Iris pigment epithelial cell (primary cell): ENCODE measurements around the gene ATXN7.

Experiments
- DNase-seq: peaks from one replicate; pipeline ENCODE4 v3.0.0-alpha.2; 2011; ENCODE audit warnings: low read depth

ATXN7 gene

DNA sequence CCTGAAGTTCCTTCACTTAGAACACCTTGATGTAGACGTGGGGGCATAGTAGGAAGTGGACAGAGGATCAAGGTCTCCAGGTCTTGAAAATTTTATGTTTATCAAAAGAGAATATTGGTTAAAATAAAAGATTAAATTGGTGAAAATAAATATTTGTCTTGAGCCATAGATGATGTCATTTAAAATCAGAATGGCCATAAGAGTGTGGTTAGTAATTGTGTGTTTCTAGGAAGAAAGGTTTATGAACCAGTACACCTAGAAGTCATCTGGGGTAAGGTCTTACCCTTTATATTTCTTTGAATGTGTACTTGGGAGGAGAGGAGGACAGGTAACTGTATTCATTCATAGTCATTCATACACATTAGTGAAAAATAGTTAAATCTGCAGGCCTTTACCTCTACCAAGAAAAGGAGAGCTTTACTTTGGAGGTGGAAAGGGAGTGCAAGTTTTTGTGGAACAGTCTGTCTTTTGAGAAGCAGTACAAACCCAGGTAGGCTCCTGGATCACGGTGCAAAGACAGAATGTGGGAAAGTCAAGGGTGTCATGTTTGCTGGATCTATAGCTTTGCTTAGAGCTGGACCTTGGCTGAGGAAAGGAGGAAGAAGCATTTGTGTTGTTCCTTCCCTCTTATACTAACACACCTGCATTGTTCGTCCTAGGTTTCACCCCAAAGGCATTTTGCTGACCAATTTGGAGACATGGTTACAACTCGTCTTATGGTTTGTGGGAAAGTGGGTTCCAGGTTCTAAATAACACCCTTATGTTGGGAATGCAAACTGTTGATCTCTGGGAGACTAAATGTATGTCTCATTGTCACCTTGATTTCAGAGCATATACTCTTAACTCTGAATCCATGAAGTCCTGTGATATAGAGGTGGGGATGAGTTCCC, 42.3 kb downstream of the ATXN7 start:
- DNase-seq, result no peak

DNA sequence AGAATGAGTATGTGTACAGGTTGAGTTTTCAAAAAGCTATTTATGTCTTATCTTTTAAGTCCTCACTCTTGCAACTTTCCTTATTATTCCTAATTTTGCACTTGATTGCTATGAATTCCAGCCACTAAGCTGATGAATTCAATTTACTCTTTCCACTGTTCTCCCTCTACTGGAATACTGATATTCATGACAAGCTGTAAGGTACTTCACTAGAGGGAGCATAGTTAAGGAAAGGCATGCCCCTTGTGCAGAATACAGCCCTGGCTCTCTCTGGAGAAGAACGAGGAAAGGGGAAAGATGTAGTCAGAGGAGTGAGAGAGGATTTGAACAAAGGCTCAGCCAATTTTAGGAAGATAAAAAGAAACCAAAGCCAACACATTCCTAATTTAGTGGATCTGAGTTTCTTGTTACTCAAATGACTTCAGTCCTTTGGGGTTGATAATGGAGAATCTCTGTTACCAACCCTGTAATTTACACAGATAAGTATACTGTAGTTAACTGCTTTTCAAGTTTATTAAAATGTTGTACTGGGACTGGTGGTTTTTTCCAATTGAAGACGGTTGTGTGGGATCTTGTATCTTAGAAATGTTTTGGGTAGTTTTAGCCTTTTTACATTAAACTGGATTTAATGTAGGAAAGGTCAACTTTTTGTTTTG, 44.5 kb downstream of the ATXN7 start:
- DNase-seq, result no peak

DNA sequence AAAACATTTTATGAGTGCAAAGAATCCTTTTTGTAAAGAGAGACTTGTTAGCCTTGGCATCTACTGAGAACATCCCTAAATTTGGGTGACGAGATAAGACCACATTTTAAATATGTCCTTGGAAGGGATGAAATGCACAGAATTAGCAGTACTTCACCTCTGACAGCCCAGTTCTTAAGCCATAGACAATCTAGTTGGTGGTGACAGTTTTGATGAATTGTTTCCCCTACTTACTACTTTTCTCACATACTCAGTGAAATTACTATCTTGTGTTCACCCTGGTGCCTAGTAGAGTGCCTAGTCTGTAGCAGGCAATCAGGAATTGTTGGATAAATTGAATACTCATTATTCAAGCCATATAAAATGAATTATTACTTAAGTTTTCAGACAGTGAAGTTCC, 45.1 kb downstream of the ATXN7 start:
- no peak for DNase-seq

DNA sequence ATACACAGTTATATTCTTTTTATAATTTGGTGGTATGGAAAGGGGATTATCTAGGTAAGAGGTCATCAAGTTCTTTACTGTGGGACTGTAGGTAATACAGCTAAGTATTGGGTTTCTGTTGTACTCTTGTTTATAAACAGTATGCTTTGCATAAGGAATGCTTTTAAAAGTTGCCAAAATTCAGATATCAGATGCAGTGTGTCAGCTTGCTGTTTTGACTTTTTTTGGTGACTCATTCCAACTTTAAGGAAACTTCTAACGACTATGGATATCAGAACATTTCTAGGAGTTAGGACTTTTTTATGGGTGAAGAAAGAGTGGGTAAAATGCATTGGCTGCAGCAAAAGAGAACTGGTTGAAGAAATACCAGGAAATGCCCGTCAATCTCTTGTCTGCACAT, 45.8 kb downstream of the ATXN7 start:
- DNase-seq, result no peak

DNA sequence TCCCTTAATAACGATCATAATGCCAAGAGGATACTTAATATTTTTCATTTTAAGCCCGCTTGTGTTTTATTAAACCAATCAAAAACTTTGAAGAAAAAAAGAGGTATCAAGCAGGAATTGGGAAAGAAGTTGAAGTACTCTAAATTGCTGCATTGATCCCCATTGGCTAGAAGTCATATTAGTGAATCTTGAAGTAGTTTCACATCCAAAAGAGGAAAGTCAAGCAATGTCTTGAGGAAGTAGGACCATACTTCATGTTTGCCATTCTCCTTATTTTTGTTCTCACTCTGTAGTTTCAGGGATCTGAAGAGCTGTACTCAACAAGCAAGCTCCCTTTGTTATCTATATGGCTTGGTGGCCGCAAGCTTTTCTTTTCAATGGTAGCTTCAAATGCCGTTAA, 46.3 kb downstream of the ATXN7 start:
- no peak for DNase-seq

DNA sequence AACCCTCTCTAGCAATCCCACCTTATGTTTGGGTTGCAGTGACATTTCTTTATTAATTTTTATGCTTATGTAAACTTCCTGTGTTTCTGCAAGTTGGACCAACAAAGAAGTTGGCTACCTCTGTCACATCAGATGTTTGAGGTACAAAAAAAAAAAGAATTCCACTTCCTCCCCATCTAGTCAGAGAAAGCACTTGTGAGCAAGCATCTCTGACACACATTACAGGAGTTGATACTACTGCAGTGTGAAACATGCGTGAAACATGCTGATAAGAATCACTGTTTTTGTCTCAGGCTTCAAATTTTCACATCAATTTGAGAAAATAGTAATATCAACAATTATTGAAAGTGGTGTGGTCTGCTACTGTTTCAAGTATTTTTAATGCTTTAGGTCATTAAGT, 47.2 kb downstream of the ATXN7 start:
- peak; percentile 15 for DNase-seq

DNA sequence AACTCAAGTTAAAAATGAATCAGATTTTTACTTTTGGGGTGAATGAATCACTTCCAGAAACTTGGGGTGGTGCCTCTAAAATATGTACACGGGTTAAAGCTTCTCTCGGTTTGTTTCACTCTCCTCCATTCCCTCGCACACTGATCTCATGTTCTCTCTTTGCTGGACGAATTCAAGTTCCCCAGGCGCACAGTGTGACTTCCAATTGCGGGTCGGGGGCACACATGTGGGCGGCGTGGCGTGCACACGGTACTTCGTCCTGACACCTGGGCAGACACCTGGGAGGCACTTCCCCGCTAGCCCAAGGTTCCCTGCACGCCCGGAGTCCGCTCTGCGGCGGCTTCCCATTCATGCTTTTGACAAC, 47.8 kb downstream of the ATXN7 start:
- peak; percentile 31 for DNase-seq

DNA sequence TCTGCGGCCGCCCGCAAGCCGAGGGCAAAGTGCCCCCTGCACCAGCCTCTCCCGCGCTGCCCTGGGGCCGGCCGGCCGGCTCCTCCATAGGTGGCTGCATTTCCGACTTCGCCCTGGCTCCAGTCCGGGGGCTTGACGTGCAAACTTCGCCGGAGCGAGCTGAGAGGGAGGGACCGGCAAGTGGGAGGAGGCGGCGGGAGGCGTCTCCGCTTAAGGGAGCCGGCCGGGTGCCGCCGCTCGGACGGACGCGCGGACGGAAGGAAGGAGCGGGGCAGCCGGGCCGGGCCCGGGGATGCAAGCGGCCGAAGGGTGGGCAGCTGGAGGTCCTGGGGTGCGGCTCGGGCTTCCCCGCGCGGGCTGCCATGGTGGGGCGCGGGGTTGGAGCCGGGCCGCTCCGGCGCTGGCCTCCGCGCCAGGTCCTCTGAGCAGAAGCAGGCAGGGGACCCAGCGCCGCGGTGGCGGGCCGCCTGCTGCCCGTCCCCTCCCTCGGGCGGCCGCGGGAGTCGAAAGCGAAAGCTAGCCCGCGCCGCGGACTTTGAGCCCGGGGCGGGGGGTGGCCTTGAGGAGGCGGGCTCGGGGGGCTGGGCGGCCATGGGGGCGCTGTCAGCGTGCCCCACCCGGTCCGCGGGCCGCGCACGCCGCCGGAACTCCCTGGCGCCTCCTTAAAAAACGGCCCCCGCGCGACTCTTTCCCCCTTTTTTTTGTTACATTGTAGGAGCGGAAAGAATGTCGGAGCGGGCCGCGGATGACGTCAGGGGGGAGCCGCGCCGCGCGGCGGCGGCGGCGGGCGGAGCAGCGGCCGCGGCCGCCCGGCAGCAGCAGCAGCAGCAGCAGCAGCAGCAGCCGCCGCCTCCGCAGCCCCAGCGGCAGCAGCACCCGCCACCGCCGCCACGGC, 48.5 kb downstream of the ATXN7 start, which contains the start of gene SCAANT1:
Gene SCAANT1, minus strand, starts transcription at position 511 of the 895 bp plus-strand sequence.
- DNase-seq, result peak; percentile 94

DNA sequence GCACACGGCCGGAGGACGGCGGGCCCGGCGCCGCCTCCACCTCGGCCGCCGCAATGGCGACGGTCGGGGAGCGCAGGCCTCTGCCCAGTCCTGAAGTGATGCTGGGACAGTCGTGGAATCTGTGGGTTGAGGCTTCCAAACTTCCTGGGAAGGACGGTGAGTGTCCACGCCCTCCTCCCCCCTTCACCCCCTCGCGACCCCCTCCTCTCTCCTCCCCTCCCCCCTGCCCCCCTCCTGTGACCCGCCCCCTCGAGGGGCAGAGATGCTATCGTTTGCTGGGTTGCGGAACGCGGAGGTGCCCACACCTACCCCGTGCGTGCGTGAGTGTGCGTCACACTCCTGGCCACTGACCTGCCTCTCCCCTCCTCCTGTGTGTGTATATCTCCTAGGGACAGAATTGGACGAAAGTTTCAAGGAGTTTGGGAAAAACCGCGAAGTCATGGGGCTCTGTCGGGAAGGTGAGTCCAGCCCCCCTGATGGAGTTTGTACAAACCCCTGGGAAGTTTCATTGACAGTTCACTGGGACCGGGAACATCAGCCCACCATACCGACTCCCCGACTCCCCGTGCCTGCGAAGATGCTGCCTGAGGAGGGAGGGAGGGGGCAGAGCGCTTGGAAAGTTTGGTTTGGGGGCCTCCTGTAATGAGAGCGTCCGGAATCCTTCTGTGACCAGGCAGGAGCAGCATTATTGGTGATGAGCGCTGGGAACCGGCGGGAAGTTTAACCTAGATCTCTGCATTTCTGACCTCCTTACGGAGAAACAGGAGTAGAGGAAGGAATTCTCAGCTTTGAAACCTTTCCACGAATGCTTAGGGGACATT, 49.3 kb downstream of the ATXN7 start:
- DNase-seq, result peak; percentile 54

DNA sequence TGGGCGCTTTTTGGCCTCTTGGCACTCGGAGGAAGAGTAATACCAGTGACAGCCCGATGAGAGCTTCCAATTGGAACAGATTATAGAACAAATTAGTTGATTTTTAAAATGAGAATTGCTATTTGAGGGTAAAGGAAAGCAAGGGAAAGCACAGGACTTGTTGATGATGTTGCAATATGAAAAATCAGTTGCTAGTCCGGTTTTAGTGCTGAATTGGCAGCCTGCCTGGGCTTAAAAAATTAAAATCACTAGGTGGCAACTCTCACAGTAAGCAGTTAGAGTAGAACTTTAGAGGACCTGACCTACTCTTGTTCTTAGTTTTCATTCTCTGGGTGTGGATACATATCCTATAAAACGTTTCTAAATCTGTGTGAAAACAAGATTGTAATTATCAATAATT, 50.6 kb downstream of the ATXN7 start:
- DNase-seq, result peak; percentile 36

DNA sequence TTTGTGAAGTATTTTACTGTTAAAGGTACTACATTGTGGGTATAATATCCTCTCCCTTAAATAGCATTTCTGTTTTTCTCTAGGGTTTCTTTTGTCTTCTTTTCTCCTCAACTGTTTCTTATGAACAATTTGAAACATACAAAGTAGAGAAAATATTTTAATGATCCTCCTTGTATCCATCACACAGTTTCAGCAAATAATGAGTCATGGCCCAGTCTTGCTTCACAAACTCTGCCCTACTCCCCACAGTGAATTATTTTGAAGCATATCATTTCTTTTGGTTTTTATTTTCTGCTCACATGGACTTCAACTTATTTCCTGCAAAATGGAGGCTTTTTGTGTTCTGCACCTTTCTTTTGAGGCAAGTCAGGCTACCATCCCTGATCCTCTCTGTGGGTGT, 54.7 kb downstream of the ATXN7 start:
- DNase-seq, result peak; percentile 65

DNA sequence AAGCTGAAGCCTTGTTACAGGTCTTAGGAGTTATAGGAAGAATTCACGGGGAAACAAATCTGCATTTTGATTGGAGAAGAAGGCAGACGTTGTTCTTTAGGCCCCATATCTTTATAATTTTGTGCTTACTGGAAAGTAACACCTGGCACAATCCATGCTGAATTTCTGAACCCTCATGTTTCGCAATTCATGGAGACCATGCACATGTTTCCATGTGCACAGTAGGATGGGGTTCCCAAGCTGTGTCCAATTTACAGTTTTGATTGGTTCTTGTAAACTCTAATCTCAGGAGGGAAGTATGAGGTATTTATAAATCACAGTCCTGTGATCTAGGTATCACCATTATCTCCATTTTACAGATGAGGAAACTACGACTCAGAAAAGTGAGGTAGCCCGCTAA, 56.3 kb downstream of the ATXN7 start:
- DNase-seq, result no peak

DNA sequence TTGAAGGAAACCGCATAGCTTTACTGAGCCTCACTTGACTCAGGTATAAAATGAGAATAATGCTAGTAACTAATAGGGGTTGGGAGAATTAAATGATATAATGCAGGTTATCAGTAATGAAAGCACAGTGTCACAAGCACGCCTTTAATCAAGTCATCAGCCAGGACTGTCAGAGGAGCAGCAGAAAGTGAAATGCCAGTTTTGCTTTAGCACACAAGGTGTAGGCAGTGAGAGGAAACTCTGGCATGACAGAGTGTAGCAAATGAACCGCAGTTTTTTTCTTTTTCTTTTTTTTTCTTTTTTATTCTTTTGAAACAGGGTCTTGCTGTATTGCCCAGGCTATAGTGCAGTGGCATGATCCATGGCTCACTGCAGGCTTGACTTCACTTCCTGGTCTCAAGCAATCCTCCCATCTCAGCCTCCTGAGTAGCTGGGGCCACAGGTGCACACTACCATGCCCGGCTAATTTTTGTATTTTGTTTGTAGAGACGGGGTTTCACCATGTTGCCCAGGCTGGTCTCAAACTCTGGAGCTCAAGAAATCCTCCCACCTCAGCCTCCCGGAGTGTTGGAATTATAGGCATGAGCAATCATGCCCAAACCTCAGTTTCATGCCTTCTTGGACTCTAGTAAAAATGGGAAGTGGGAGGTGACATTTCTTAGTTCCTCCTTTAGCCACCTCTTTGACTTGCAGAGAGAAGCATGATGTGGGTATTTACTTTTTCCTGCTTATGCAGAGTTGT, 58.2 kb downstream of the ATXN7 start:
- DNase-seq, result no peak

DNA sequence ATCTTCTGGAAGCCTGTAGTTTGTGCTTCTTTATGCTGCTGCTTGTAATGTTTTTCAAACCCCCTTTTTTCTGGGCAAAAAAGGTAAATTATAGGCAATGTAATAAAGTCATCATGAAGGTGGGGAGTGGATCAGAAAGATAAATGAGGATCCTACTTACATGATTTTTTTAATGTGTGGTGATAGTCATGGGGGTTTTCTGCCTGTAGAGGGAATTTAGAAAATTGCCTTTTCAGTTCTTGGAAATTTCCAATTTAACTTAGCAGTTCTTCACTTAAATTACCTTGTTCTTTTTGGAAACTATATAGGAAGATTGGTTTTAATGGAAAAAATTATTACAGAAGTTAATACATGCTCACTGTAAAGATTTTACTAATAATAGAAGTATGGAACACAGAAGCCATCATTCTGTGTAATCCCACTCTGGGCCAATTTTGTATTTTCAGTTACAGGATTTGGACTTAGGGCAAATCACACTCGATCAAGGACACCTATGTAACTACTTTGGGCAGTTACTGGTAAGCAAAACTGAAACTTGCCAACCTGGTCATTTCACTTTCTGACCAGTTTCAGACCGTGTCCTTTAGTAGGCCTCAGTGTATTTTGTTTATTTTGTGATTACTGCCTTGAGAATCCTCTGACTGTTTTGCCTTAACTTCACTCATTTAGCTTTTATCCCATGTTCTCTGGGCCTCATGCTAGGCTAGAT, 59.0 kb downstream of the ATXN7 start:
- no peak for DNase-seq

DNA sequence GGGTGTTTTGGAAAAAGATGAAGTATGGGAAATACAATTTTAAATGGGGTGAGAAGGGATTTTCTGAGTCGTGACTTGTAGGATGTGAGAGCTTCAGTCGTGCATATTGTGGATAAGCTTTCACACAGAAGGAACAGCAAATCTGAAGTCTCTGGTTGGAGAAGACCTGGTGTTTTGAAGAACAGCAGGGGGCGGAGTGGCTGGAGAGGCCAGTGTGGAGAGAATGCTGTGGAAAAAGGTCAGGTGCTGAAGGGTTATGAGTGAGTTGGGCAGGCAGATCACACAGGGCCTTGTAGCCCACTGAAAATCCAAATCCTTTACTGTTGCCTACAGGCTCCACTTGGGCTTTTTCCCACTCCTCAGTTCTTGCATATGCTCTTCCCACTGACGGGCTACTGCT, 62.6 kb downstream of the ATXN7 start:
- DNase-seq, result no peak

DNA sequence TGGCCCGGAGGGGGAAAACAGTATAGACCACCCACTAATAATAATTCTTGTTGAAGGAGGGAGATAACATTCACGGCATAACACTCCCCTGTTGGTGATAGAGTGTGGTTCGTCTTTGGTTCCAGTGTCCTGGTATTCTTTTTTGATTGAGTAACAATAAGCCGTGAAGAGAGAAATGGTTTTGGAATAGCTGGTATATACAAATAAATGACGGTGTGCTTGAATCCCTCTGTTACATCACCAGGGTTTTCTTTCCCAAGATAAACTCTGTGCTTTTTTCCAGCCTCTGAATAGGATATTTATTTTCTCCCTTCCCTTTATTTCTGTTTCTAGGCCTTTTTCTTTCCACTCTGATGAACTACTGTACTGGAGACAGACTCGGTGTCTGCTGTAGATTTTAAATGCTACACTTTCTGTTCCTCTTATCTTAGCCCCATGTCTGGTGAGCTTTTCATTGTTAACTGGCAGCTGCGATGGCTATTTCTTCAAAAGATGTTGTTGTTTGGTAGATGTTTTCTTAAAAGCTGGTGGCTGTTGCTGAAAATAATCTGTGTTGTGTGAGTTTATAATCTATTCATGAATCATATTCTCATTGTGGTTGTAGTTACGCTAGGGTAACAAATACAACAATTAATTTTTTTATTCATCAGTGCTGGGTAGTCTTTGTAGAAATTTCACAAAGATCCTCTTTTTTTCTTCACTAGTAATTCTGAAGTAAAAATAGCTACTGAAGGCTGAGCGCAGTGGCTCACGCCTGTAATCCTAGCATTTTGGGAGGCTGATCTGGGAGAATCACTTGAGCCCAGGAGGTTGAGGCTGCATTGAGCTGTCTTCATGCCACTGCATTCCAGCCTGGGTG, 64.0 kb downstream of the ATXN7 start:
- no peak for DNase-seq

DNA sequence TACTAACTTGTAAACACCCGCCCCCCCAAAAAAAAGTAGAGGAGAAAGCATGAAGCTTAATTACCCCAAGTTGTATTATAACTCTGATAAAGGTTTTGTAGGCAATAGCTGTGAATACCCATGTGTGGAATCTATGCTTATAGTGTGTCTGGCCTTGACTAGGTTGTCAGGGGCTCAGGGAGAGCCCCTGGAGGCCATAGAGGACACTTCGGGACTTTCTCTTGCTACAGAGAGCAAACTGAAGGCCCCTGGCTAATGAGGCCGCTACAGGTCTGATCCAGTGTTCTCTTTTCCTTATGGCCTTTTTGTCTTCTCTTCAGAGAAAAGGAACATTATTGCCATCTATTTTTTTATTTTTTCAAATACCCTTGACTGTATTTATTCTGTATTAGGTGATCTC, 67.6 kb downstream of the ATXN7 start:
- no peak for DNase-seq

DNA sequence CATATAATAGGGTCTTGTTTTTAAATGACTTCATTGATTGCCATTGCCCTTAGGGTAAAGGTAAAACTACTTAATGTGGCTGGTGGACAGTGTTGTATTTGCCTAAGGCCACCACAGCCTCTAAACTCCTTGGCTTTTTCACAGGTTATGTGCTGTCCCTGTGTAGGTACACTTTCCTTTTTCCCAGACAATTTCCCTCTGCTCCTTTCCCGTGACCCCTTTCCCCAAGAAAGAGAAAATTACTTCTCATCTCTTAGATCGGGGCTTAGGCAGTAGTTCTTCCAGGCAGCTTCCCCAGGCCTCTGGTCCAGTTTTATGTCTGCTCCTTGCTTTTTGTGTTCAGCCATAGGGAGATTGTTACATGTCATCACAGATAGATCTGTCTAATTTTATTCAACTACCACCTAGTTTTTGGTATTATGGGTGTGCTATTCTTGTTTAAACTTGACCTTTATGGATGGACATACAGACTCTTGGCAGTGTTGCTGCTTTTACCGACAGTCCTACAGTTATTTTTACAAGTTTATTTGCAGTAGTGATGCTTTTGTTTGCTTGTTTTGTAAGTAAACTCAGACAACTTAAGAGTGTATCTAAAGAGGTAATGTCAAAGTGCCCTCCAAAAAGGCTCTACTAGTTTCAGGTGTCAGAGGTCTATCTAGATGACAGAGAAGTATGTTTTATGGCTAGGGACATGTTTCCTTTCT, 69.0 kb downstream of the ATXN7 start:
- DNase-seq, result no peak

DNA sequence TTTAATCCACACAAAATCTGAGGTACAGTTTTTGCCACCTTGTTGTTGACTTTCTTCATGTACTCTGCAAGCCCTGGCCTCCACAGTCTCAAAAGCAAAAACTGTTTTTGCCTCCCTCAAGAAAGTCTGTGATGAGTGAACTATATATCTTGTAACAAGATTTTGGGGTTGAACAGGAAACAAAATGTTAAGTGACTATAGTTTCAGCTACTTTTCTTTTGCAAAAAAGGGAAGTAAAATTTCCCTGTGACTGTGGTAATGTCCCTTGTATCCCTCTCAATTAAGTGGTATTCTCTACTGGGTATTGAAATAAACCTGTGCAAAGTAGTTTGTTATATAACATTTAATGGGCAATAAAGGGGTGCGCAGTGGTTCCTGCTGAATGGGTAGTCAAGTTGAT, 69.8 kb downstream of the ATXN7 start:
- no peak for DNase-seq
